KMS-11 (cell line): ENCODE results near the gene ZNF609.

ENCODE experiments used
- H2AFZ ChIP-seq: fragments of 200-600 bp; sonication (generic); 2 replicates; pipeline ENCODE4 v1.6.1; 2016; ENCODE audit warnings: antibody characterized with exemption, mixed run types, low read depth
- H3K27ac ChIP-seq: fragments of 200-600 bp; sonication (generic); 2 replicates; pipeline ENCODE4 v1.6.1; 2016; ENCODE audit warnings: mild to moderate bottlenecking, mixed run types
- H3K27me3 ChIP-seq: fragments of 200-600 bp; sonication (generic); 2 replicates; pipeline ENCODE4 v1.6.1; 2017; ENCODE audit warnings: mild to moderate bottlenecking, low read depth, mixed run types, moderate library complexity; ENCODE audit not compliant: insufficient read depth
- H3K36me3 ChIP-seq: fragments of 200-600 bp; sonication (generic); 2 replicates; pipeline ENCODE4 v1.6.1; 2017; ENCODE audit warnings: mild to moderate bottlenecking, mixed run types; ENCODE audit not compliant: insufficient read depth
- H3K4me1 ChIP-seq: fragments of 200-600 bp; sonication (generic); 2 replicates; pipeline ENCODE4 v1.6.1; 2016; ENCODE audit warnings: mild to moderate bottlenecking, low read depth, mixed run types; ENCODE audit not compliant: poor library complexity, severe bottlenecking
- H3K4me2 ChIP-seq: fragments of 200-600 bp; sonication (generic); 2 replicates; pipeline ENCODE4 v1.7.0; 2016; ENCODE audit warnings: mild to moderate bottlenecking, mixed run types
- H3K4me3 ChIP-seq: fragments of 200-600 bp; sonication (generic); IDR thresholded peaks from 2 replicates; pipeline ENCODE4 v1.6.1; 2017; ENCODE audit warnings: low read depth, low read length, mixed read lengths; ENCODE audit not compliant: insufficient read depth
- H3K79me2 ChIP-seq: fragments of 200-600 bp; sonication (generic); 2 replicates; pipeline ENCODE4 v1.6.1; 2016; ENCODE audit warnings: low read depth, mixed run types; ENCODE audit not compliant: insufficient read depth
- H3K9ac ChIP-seq: fragments of 200-600 bp; sonication (generic); 2 replicates; pipeline ENCODE4 v1.6.1; 2016; ENCODE audit warnings: mild to moderate bottlenecking, mixed run types
- H4K20me1 ChIP-seq: fragments of 200-600 bp; sonication (generic); 2 replicates; pipeline ENCODE4 v1.6.1; 2016; ENCODE audit warnings: mild to moderate bottlenecking, mixed run types; ENCODE audit not compliant: insufficient read depth
- TF ChIP-seq, protein P1 (sequence below): fragments of 200-600 bp; sonication (generic); conservative IDR thresholded peaks from 2 replicates; pipeline ENCODE4 v1.6.1; 2017; ENCODE audit warnings: low read depth, mild to moderate bottlenecking, antibody characterized with exemption, low read length, moderate library complexity, mixed read lengths

The ZNF609 gene

DNA sequence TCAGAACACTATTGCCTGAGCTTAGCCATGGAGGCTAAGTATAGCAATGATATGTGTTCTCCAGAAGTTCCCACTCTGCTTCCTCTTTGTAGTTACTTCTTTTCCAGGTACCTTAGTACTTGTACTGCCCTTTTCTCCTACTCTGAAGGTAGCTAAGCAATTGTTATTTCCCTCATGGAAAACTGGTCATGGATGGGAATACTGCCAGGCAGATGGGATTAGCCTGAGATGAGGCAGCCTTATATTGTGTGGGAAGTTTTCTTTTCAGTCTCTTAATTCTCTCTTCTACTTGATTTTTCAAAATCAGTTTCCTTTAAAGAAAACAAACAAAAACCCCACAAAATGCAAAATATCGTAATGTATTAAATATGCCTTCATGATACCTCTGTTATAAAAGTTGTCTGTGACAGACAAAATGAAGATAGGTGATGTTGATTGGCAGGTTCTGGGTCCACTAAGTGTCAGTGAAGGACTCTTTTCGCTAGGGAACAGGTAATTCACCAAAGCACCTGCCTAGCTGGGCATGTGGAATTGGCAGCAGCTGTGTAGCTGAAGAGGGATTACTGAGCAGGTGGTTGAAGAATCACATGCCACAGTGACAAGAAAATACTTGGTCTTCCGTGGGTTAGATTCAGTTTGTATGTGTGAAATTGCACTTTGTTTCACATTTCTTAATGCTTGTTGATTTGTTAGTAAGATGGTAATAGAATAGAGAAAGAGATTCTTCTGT lies 4.1 kb downstream of the ZNF609 start:
- Histone ChIP-seq H3K79me2 (peaks cover 83% of the 10 kb centered on the region), H3K9ac (no peak overlapping the region), H4K20me1 (0 out of 2 replicates have a peak, but pooled peaks cover 5% of the 10 kb centered on the region), H3K4me1 (peaks cover 74% of the 10 kb centered on the region), H3K27me3 (no peaks in the 10 kb centered on the region), H3K4me3 (no peak overlapping the region), H3K4me2 (peak overlapping the region; percentile 88), H3K27ac (peak overlapping the region; percentile 25; the same call in 1 of the 2 replicates), H2AFZ (no peak overlapping the region), H3K36me3 (no peaks in the 10 kb centered on the region)
- TF ChIP-seq, protein P1, sequence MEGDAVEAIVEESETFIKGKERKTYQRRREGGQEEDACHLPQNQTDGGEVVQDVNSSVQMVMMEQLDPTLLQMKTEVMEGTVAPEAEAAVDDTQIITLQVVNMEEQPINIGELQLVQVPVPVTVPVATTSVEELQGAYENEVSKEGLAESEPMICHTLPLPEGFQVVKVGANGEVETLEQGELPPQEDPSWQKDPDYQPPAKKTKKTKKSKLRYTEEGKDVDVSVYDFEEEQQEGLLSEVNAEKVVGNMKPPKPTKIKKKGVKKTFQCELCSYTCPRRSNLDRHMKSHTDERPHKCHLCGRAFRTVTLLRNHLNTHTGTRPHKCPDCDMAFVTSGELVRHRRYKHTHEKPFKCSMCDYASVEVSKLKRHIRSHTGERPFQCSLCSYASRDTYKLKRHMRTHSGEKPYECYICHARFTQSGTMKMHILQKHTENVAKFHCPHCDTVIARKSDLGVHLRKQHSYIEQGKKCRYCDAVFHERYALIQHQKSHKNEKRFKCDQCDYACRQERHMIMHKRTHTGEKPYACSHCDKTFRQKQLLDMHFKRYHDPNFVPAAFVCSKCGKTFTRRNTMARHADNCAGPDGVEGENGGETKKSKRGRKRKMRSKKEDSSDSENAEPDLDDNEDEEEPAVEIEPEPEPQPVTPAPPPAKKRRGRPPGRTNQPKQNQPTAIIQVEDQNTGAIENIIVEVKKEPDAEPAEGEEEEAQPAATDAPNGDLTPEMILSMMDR: no peak

GRCh38 chr15:64466408-64467141 lies 6.2 kb downstream of the ZNF609 start:
- Histone ChIP-seq H3K4me3 (no peak overlapping the region), H3K9ac (no peak overlapping the region), H4K20me1 (0 out of 2 replicates have a peak, but pooled peaks cover 5% of the 10 kb centered on the region), H3K79me2 (peaks cover 100% of the 10 kb centered on the region), H3K27ac (no peak overlapping the region; the same call in 1 of the 2 replicates), H2AFZ (no peak overlapping the region), H3K27me3 (no peaks in the 10 kb centered on the region), H3K36me3 (no peaks in the 10 kb centered on the region), H3K4me2 (peak overlapping the region; percentile 88; the same call in 1 of the 2 replicates), H3K4me1 (peaks cover 75% of the 10 kb centered on the region)
- TF ChIP-seq, protein P1: no peak

GRCh38 chr15:64472161-64472560 lies 11.8 kb downstream of the ZNF609 start:
- TF ChIP-seq, protein P1: no peak
- peaks cover 96% of the 10 kb centered on the region for H3K79me2 ChIP-seq
- no peak overlapping the region for H3K27ac ChIP-seq

DNA sequence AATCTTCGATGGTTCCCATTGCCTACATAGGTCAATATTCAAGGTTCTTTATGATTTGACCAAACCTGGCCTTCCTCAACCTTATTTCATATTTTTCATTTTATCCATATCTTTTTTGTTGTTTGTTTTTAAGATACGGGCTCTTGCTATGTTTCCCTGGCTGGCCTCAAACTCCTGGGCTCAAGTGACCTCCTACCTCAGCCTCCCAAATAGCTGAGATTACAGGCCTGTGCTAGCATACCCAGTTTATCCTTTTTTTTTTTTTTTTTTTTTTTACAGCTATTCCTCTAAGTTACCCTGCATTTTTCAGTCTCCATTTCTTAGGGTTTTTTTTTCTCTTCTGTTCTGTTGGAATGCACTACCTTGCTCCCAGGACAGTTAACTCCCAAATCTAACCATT lies 14.5 kb downstream of the ZNF609 start:
- Histone ChIP-seq H3K27me3 (no peaks in the 10 kb centered on the region), H3K79me2 (peaks cover 93% of the 10 kb centered on the region), H3K9ac (no peak overlapping the region), H3K4me1 (peaks cover 41% of the 10 kb centered on the region), H2AFZ (no peak overlapping the region), H4K20me1 (no peaks in the 10 kb centered on the region), H3K4me3 (no peak overlapping the region), H3K4me2 (no peak overlapping the region), H3K27ac (no peak overlapping the region), H3K36me3 (no peaks in the 10 kb centered on the region)
- TF ChIP-seq, protein P1: no peak

More at GRCh38 chr15:64472161-64472560, 11.8 kb downstream of the ZNF609 start:
- H3K27me3 ChIP-seq: no peaks in the 10 kb centered on the region
- H4K20me1 ChIP-seq: 0 out of 2 replicates have a peak, but pooled peaks cover 5% of the 10 kb centered on the region
- no peaks in the 10 kb centered on the region for H3K36me3 ChIP-seq
- no peak overlapping the region for H2AFZ ChIP-seq
- H3K4me3 ChIP-seq: no peak overlapping the region
- H3K9ac ChIP-seq: no peak overlapping the region
- H3K4me2 ChIP-seq: no peak overlapping the region
- peaks cover 39% of the 10 kb centered on the region for H3K4me1 ChIP-seq
